K562 (cell line): ENCODE results near the gene ING5. TPM values are rescaled to one million over a fixed set of nuclear protein-coding genes. Genes with fewer than 3 reads are reported as not detected.

Experiments
- ATAC-seq: fragments of 200-7000 bp; cut with Tn5 transposase; 3 replicates; pipeline ENCODE4 v1.9.1; 2020; ENCODE audit warnings: moderate library complexity
- BruUV-seq: library from RNA; stranded (reverse); fragments of 400-500 nt; replicated peaks from 2 replicates; lab custom pipeline; 2021; lab: Mats Ljungman, UMichigan
- CTCF ChIA-PET: fragments of 300-600 bp; formaldehyde crosslinking; extraction: SDS; loops from one replicate; lab custom pipeline; 2021; ENCODE audit warnings: low intra/inter-chr PET ratio; lab: Yijun Ruan, JAX
- POLR2A ChIA-PET: fragments of 300-600, 350-650 bp; sonication (Branson Sonifier 250); formaldehyde crosslinking; extraction: SDS; loops from one replicate; lab custom pipeline; 2021; ENCODE audit warnings: antibody characterized with exemption, inconsistent platforms; lab: Yijun Ruan, JAX
- DNase-seq, 4 experiments: peaks; one replicate each; pipeline versions ENCODE4 v3.0.0 to v3.0.0-alpha.2; 2011 to 2018; ENCODE audit warnings: low spot score in 3 of 4, mixed read lengths in 3 of 4; ENCODE audit errors: extremely low read depth in 1 of 4
- FAIRE-seq: peaks from 2 replicates; lab custom pipeline; 2011; peaks lifted over from hg19 to GRCh38; lab: Jason Lieb, UNC
- H2AFZ ChIP-seq: 2 replicates; pipeline ENCODE4 v1.6.0; 2011; ENCODE audit warnings: low read depth, low read length, control low read depth, inconsistent platforms
- H3K27ac ChIP-seq: fragments of 200-600 bp; 3 replicates; pipeline ENCODE4 v1.8.0; 2011; ENCODE audit warnings: low read depth, mild to moderate bottlenecking, control low read depth, inconsistent platforms, low read length, moderate library complexity, mixed read lengths; ENCODE audit errors: extremely low read depth
- H3K27me3 ChIP-seq, 2 experiments: fragments of 300-600 bp in 1 of 2; 2 replicates in 1 of 2; 3 replicates in 1 of 2; pipeline versions ENCODE4 v1.6.0 to v1.8.0; 2011; ENCODE audit warnings: inconsistent platforms in 2 of 2, low read length in 2 of 2, mild to moderate bottlenecking in 1 of 2, mixed read lengths in 1 of 2, moderate library complexity in 1 of 2; ENCODE audit not compliant: control insufficient read depth in 2 of 2, insufficient read depth in 2 of 2
- H3K36me3 ChIP-seq: fragments of 300-600 bp; 3 replicates; pipeline ENCODE4 v1.8.0; 2011; ENCODE audit warnings: mild to moderate bottlenecking, low read length, inconsistent platforms; ENCODE audit not compliant: control insufficient read depth, insufficient read depth
- H3K4me1 ChIP-seq, 2 experiments: fragments of 200-600 bp in 1 of 2; replicated peaks in 1 of 2; 2 replicates in 1 of 2; 3 replicates in 1 of 2; pipeline versions ENCODE4 v1.5.1 to v1.8.0; 2011; ENCODE audit warnings: inconsistent platforms in 2 of 2, low read length in 2 of 2, mild to moderate bottlenecking in 1 of 2, mixed read lengths in 1 of 2, moderate library complexity in 1 of 2; ENCODE audit not compliant: control insufficient read depth in 2 of 2, insufficient read depth in 2 of 2
- H3K4me2 ChIP-seq: 2 replicates; pipeline ENCODE4 v1.6.1; 2011; ENCODE audit warnings: low read length, control low read depth, inconsistent platforms, mixed read lengths; ENCODE audit not compliant: insufficient read depth
- H3K4me3 ChIP-seq: fragments of 200-600 bp; sonication (generic), shearing (Covaris generic); 2 replicates; pipeline ENCODE4 v1.5.1; 2016; ENCODE audit warnings: control low read depth, inconsistent platforms
- H3K79me2 ChIP-seq: fragments of 200-600 bp; 3 replicates; pipeline ENCODE4 v1.8.0; 2011; ENCODE audit warnings: low read length, inconsistent platforms; ENCODE audit not compliant: control insufficient read depth, insufficient read depth
- H3K9ac ChIP-seq, 2 experiments: 2 replicates each; pipeline versions ENCODE4 v1.6.0 to v1.6.1; 2011; ENCODE audit warnings: low read depth in 2 of 2, low read length in 2 of 2, control low read depth in 1 of 2, inconsistent platforms in 1 of 2, mild to moderate bottlenecking in 1 of 2, mixed read lengths in 1 of 2; ENCODE audit not compliant: insufficient read depth in 1 of 2
- H3K9me1 ChIP-seq: one replicate; pipeline ENCODE4 v1.6.0; 2011; ENCODE audit warnings: inconsistent platforms, mild to moderate bottlenecking, low read length, moderate library complexity; ENCODE audit not compliant: control insufficient read depth, insufficient read depth
- H3K9me3 ChIP-seq: replicated peaks from 2 replicates; pipeline ENCODE4 v1.5.1; 2011; ENCODE audit warnings: low read depth, low read length, inconsistent platforms; ENCODE audit not compliant: control insufficient read depth, insufficient read depth
- H4K20me1 ChIP-seq: replicated peaks from 2 replicates; pipeline ENCODE4 v1.6.1; 2011; ENCODE audit warnings: low read length, inconsistent platforms, mixed read lengths; ENCODE audit not compliant: control insufficient read depth, insufficient read depth
- BCL6 ChIP-seq: fragments of 250-450 bp; sonication (Bioruptor Pico); IDR thresholded peaks from 2 replicates; pipeline ENCODE4 v1.4.0; 2020
- CGGBP1 ChIP-seq: fragments of 250-450 bp; sonication (Bioruptor Pico); IDR thresholded peaks from 2 replicates; pipeline ENCODE4 v1.9.0; 2021; ENCODE audit warnings: mild to moderate bottlenecking
- CTBP1 ChIP-seq: fragments of 450-650 bp; IDR thresholded peaks from 2 replicates; pipeline ENCODE4 v1.6.1; 2016; ENCODE audit warnings: borderline replicate concordance
- HOXB6 ChIP-seq: fragments of 250-450 bp; sonication (Bioruptor Pico); IDR thresholded peaks from 2 replicates; pipeline ENCODE4 v1.5.1; 2022; ENCODE audit warnings: mild to moderate bottlenecking, borderline replicate concordance
- KDM1A ChIP-seq, 2 experiments: fragments of 450-650 bp; IDR thresholded peaks; 2 replicates each; pipeline ENCODE4 v1.6.1; 2016; ENCODE audit warnings: mild to moderate bottlenecking in 2 of 2
- KDM5B ChIP-seq: fragments of 200-600 bp; sonication (generic); IDR thresholded peaks from 2 replicates; pipeline ENCODE4 v1.6.1; 2012; ENCODE audit warnings: low read depth, mild to moderate bottlenecking, moderate library complexity, low read length, control low read depth, inconsistent platforms; ENCODE audit not compliant: insufficient replicate concordance
- MEIS2 ChIP-seq: fragments of 450-650 bp; IDR thresholded peaks from 2 replicates; pipeline ENCODE4 v1.6.1; 2014; ENCODE audit warnings: mild to moderate bottlenecking; ENCODE audit not compliant: partially characterized antibody
- NR0B1 ChIP-seq: fragments of 450-650 bp; IDR thresholded peaks from one replicate; pipeline ENCODE4 v1.6.1; 2018; ENCODE audit warnings: mild to moderate bottlenecking, moderate library complexity; ENCODE audit not compliant: partially characterized antibody
- NR3C1 ChIP-seq: sonication (generic); formaldehyde crosslinking; IDR thresholded peaks from 2 replicates; pipeline ENCODE4 v1.8.1; 2022; ENCODE audit warnings: missing genetic modification reagents
- SRSF3 ChIP-seq: fragments of 200-400 bp; formaldehyde crosslinking; IDR thresholded peaks from 2 replicates; pipeline ENCODE4 v1.6.1; 2016; ENCODE audit warnings: mild to moderate bottlenecking, low read length, moderate library complexity; ENCODE audit not compliant: insufficient read depth
- ZBTB5 ChIP-seq: fragments of 450-650 bp; IDR thresholded peaks from 2 replicates; pipeline ENCODE4 v1.6.1; 2017; ENCODE audit warnings: antibody characterized with exemption
- ZNF431 ChIP-seq: sonication (generic); formaldehyde crosslinking; IDR thresholded peaks from 2 replicates; pipeline ENCODE4 v1.8.0; 2022; ENCODE audit warnings: mild to moderate bottlenecking, missing genetic modification reagents
- ZNF583 ChIP-seq: fragments of 250-450 bp; sonication (Bioruptor Pico); IDR thresholded peaks from 2 replicates; pipeline ENCODE4 v1.4.0; 2020
- ZNF644 ChIP-seq: fragments of 200-800 bp; sonication (Bioruptor generic); IDR thresholded peaks from 2 replicates; pipeline ENCODE4 v1.6.1; 2016; ENCODE audit warnings: low read depth, missing genetic modification characterization, missing compliant biosample characterization
- WGBS: fragments of 100-300 bp; shearing (Covaris generic); methylation state at CpG from one replicate; pipeline ENCODE4 v1.1.6; 2016; ENCODE audit warnings: low coverage, mixed read lengths; ENCODE audit not compliant: insufficient coverage; ENCODE audit errors: missing lambda C conversion rate; 5-methylcytosine and 5-hydroxymethylcytosine counted together
- in situ Hi-C: fragments of 300-500 bp; cut with MboI; formaldehyde crosslinking; loops from 4 replicates; pipeline ENCODE4 v1.15.0; 2018; ENCODE audit warnings: inconsistent platforms, mixed read lengths
- intact Hi-C: fragments of 100-400 bp; cut with micrococcal nuclease; formaldehyde crosslinking; loops from 2 replicates; pipeline ENCODE4 v1.14.2; 2022
- polyA plus RNA-seq, 8 experiments: library from polyadenylated mRNA; depleted of rRNA in 4 of 8; stranded (reverse) in 5 of 8; unstranded in 3 of 8; fragments of >200 nt; fragmentation: Nextera tagmentation in 2 of 8; fragmentation: Illumina TruSeq in 1 of 8; extraction: Ambion mirVana in 2 of 8; extraction: Trizol in 1 of 8; gene quantifications; 2 replicates each; pipeline versions ENCODE4 v1.2.1 to v1.2.3, GENCODE V29; 2011 to 2014; ENCODE audit warnings: inconsistent platforms in 1 of 8, missing spikeins in 1 of 8
- total RNA-seq, 7 experiments: library from RNA; depleted of rRNA in 6 of 7; stranded (reverse); fragments of >200 nt in 6 of 7; fragmentation: Illumina TruSeq in 2 of 7; extraction: Trizol in 2 of 7; gene quantifications; 2 replicates each; pipeline versions ENCODE4 v1.2.1 to v1.2.3, GENCODE V29; 2011 to 2021; ENCODE audit warnings: low replicate concordance in 1 of 7
- TF ChIP-seq, protein P1 (sequence below): sonication (generic); IDR thresholded peaks from 2 replicates; pipeline ENCODE4 v1.6.1; 2016
- TF ChIP-seq, protein P2 (sequence below): fragments of 250-450 bp; sonication (Bioruptor Pico); IDR thresholded peaks from 2 replicates; pipeline ENCODE4 v1.4.0; 2020; ENCODE audit warnings: mild to moderate bottlenecking, moderate library complexity

The ING5 gene
- total and polyA plus RNA-seq, 9 of the 15 experiments (the other 6 are each of a cell fraction or from before 2014, with no cell fraction given), result 10.4 to 53.3 (median 27.9) TPM

DNA sequence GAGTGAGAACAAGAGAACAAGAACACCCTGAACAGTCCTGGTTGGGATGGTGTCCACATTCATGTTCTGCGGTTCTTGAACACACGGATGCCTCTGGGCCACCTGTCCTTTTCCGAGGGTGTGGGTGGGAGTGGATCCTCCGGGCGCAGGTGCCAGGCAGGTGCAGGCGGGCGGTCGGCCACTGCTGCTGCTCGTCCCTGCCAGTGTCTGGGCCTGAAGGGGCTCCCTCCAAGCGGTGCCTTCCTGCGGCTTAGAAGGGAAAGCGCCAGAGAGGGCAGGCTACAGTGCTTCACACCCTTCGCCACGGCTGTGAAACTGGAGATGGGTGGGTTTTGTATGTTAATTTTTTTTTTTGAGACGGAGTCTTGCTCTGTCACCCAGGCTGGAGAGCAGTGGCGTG is 24.6 kb downstream of the ING5 start:
- Histone ChIP-seq H3K4me1 (peaks cover 4 to 15% of the 10 kb centered on the region in 2 experiments; a peak in 3 of 5 replicates), H3K79me2 (no peaks in the 10 kb centered on the region), H3K4me2 (no peak overlapping the region), H3K27ac (no peak overlapping the region), H3K4me3 (no peak overlapping the region), H2AFZ (no peak overlapping the region), H3K9me3 (no peaks in the 10 kb centered on the region), H3K36me3 (peaks cover 26% of the 10 kb centered on the region; the same call in 1 of the 3 replicates), H3K9me1 (no peaks in the 10 kb centered on the region), H3K9ac (no peak overlapping the region), H4K20me1 (0 out of 2 replicates have a peak, but pooled peaks cover 3% of the 10 kb centered on the region), H3K27me3 (no peaks in the 10 kb centered on the region)
- CTCF ChIA-PET, result no interaction called here
- TF ChIP-seq NR3C1 (CRISPR knock-in tag) (no peak), SRSF3 (no peak), KDM5B (no peak), CGGBP1 (no peak), BCL6 (CRISPR knock-in tag) (no peak), CTBP1 (no peak), KDM1A (IDR thresholded peaks at IDR 0.05) (no peak), NR0B1 (no peak), ZNF644 (no peak), ZNF431 (CRISPR knock-in tag) (no peak), MEIS2 (no peak), ZNF583 (CRISPR knock-in tag) (no peak), HOXB6 (no peak), ZBTB5 (no peak)
- TF ChIP-seq, protein P1, sequence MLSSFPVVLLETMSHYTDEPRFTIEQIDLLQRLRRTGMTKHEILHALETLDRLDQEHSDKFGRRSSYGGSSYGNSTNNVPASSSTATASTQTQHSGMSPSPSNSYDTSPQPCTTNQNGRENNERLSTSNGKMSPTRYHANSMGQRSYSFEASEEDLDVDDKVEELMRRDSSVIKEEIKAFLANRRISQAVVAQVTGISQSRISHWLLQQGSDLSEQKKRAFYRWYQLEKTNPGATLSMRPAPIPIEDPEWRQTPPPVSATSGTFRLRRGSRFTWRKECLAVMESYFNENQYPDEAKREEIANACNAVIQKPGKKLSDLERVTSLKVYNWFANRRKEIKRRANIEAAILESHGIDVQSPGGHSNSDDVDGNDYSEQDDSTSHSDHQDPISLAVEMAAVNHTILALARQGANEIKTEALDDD, result no peak
- TF ChIP-seq, protein P2, sequence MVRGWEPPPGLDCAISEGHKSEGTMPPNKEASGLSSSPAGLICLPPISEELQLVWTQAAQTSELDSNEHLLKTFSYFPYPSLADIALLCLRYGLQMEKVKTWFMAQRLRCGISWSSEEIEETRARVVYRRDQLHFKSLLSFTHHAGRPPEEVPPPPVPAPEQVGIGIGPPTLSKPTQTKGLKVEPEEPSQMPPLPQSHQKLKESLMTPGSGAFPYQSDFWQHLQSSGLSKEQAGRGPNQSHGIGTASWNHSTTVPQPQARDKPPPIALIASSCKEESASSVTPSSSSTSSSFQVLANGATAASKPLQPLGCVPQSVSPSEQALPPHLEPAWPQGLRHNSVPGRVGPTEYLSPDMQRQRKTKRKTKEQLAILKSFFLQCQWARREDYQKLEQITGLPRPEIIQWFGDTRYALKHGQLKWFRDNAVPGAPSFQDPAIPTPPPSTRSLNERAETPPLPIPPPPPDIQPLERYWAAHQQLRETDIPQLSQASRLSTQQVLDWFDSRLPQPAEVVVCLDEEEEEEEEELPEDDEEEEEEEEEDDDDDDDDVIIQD, result no peak
- in situ Hi-C loops, result loop anchor here (5.0 kb wide), 1 partner anchor 151 kb away; no protein-coding TSS in a partner anchor
- POLR2A ChIA-PET, result no interaction called here
- BruUV-seq, result no TSS peak
- ATAC-seq (no peak), FAIRE-seq (no peak), DNase-seq (no peak)
- intact Hi-C loops, result no loop called here
- WGBS, result 96% methylated on average over 8 of the region's 16 CpGs
